Natural killer cell (primary cell): ENCODE results near the gene RMND5A. TPM values are rescaled to one million over a fixed set of nuclear protein-coding genes. Genes with fewer than 3 reads are reported as not detected.

ENCODE experiments used
- ATAC-seq, 3 donors: fragments of 150-1000 bp in 2 of 3; fragments of 200-7000 bp in 1 of 3; cut with Tn5 transposase; 1 replicate in 1 of 3; 2 replicates in 2 of 3; pipeline ENCODE4 v1.10.0; 2021; ENCODE audit warnings: mild to moderate bottlenecking in 2 of 3, moderate library complexity in 2 of 3
- DNase-seq, 2 donors: peaks; one replicate each; pipeline versions ENCODE4 v3.0.0 to v3.0.0-alpha.2; 2013 to 2021; ENCODE audit warnings: mixed read lengths in 1 of 2
- H3K27ac ChIP-seq: one replicate; pipeline ENCODE4 v1.5.1; 2013; ENCODE audit warnings: mild to moderate bottlenecking, low read length
- H3K27me3 ChIP-seq: one replicate; pipeline ENCODE4 v1.6.1; 2013; ENCODE audit warnings: low read length; ENCODE audit not compliant: control insufficient read depth, insufficient read depth
- H3K36me3 ChIP-seq: one replicate; pipeline ENCODE4 v1.6.1; 2013; ENCODE audit warnings: low read length; ENCODE audit not compliant: control insufficient read depth, insufficient read depth
- H3K4me1 ChIP-seq: one replicate; pipeline ENCODE4 v1.6.1; 2013; ENCODE audit warnings: low read length; ENCODE audit not compliant: control insufficient read depth, insufficient read depth
- H3K4me3 ChIP-seq: one replicate; pipeline ENCODE4 v1.5.1; 2013; ENCODE audit warnings: low read length
- H3K9me3 ChIP-seq: one replicate; pipeline ENCODE4 v1.6.1; 2013; ENCODE audit warnings: low read length; ENCODE audit not compliant: control insufficient read depth, insufficient read depth
- H3K27ac Mint-ChIP-seq, 2 donors: one replicate each; pipeline ENCODE4 v1.8.0; 2022; ENCODE audit warnings: mild to moderate bottlenecking in 2 of 2, mixed read lengths in 2 of 2, moderate library complexity in 1 of 2
- H3K27me3 Mint-ChIP-seq, 2 donors: one replicate each; pipeline ENCODE4 v1.8.0; 2022; ENCODE audit warnings: low read depth in 2 of 2, mixed read lengths in 2 of 2
- H3K36me3 Mint-ChIP-seq: one replicate; pipeline ENCODE4 v1.8.0; 2022; ENCODE audit warnings: mixed read lengths
- H3K4me1 Mint-ChIP-seq, 2 donors: one replicate each; pipeline ENCODE4 v1.8.0; 2022; ENCODE audit warnings: mixed read lengths in 2 of 2
- H3K4me3 Mint-ChIP-seq: one replicate; pipeline ENCODE4 v1.8.0; 2022; ENCODE audit warnings: mild to moderate bottlenecking, moderate library complexity, mixed read lengths
- H3K9me3 Mint-ChIP-seq, 2 donors: one replicate each; pipeline ENCODE4 v1.8.0; 2022; ENCODE audit warnings: mixed read lengths in 2 of 2
- CTCF ChIP-seq: fragments of 200-600 bp; IDR thresholded peaks from one replicate; pipeline ENCODE4 v1.8.0; 2022; ENCODE audit warnings: antibody characterized with exemption
- WGBS: methylation state at CpG from one replicate; pipeline ENCODE4 v1.1.7; 2013; ENCODE audit warnings: missing lambda C conversion rate; ENCODE audit not compliant: insufficient coverage; 5-methylcytosine and 5-hydroxymethylcytosine counted together
- intact Hi-C: fragments of 100-400 bp; cut with micrococcal nuclease; formaldehyde crosslinking; loops from one replicate; pipeline ENCODE4 v1.14.2; 2022
- total RNA-seq, 4 donors: library from RNA; stranded (reverse); fragments of 120-200 nt in 1 of 4; gene quantifications; one replicate each; pipeline versions ENCODE4 v1.2.3 to v1.2.4, GENCODE V29; 2013 to 2022

RMND5A gene
- total RNA-seq, 3 donors from 2014 or later (not counting 1 experiment from before 2014, with no cell fraction given), result 35.3 to 63.3 (median 54.3) TPM

- H3K27ac ChIP-seq, result no peak overlapping the region
- peaks cover 5% of the 10 kb centered on the region for H3K36me3 ChIP-seq
- no peaks in the 10 kb centered on the region for H3K9me3 Mint-ChIP-seq
- 68% methylated on average over 7 of the region's 9 CpGs for WGBS
- H3K4me1 ChIP-seq, result peaks cover 22% of the 10 kb centered on the region
- peaks cover 10 to 12% of the 10 kb centered on the region in 2 donors for H3K4me1 Mint-ChIP-seq
- H3K9me3 ChIP-seq, result no peaks in the 10 kb centered on the region
- DNase-seq (no peak), ATAC-seq (no peak)
- peak overlapping the region in 1 of 2 donors; percentile 57 for H3K27ac Mint-ChIP-seq
- intact Hi-C loops, result no loop called here
- H3K4me3 Mint-ChIP-seq, result no peak overlapping the region
- H3K36me3 Mint-ChIP-seq, result no peaks in the 10 kb centered on the region
- TF ChIP-seq CTCF, result no peak
- H3K4me3 ChIP-seq, result no peak overlapping the region
- H3K27me3 Mint-ChIP-seq, result no peaks in the 10 kb centered on the region
- no peaks in the 10 kb centered on the region for H3K27me3 ChIP-seq
Measured at GRCh38 chr2:86781363-86781762, 61.3 kb downstream of the RMND5A start.

- H3K27ac ChIP-seq, result no peak overlapping the region
- H3K36me3 Mint-ChIP-seq, result peaks cover 5% of the 10 kb centered on the region
- intact Hi-C loops, result no loop called here
Measured at GRCh38 chr2:86782748-86783147, 62.7 kb downstream of the RMND5A start.

GRCh38 chr2:86783615-86784339 lies 63.7 kb downstream of the RMND5A start:
- ATAC-seq, result no peak
- no peaks in the 10 kb centered on the region for H3K27me3 ChIP-seq
- H3K36me3 Mint-ChIP-seq, result peaks cover 7% of the 10 kb centered on the region
- no peak overlapping the region for H3K4me3 ChIP-seq
- TF ChIP-seq CTCF, result no peak
- peak overlapping the region; percentile 8 for H3K27ac ChIP-seq
- peak overlapping the region in 1 of 2 donors; percentile 97 for H3K27ac Mint-ChIP-seq
- DNase-seq, result peak in 1 of 2 donors; percentile 51
- H3K4me1 Mint-ChIP-seq, result peaks cover 20 to 25% of the 10 kb centered on the region in 2 donors
- WGBS, result 74% methylated on average over 4 of the region's 8 CpGs
- H3K9me3 ChIP-seq, result no peaks in the 10 kb centered on the region
- peaks cover 37% of the 10 kb centered on the region for H3K4me1 ChIP-seq
- H3K4me3 Mint-ChIP-seq, result no peak overlapping the region
- intact Hi-C loops, result no loop called here
- peaks cover 5% of the 10 kb centered on the region for H3K36me3 ChIP-seq
- peaks cover 0 to 3% of the 10 kb centered on the region in 2 donors for H3K27me3 Mint-ChIP-seq
- H3K9me3 Mint-ChIP-seq, result no peaks in the 10 kb centered on the region

More at GRCh38 chr2:86782748-86783147, 62.7 kb downstream of the RMND5A start:
- Histone ChIP-seq H3K9me3 (no peaks in the 10 kb centered on the region), H3K4me1 (peaks cover 31% of the 10 kb centered on the region), H3K27me3 (no peaks in the 10 kb centered on the region), H3K36me3 (peaks cover 5% of the 10 kb centered on the region), H3K4me3 (no peak overlapping the region)
- Mint-ChIP-seq H3K4me3 (no peak overlapping the region), H3K27ac (peak overlapping the region in 1 of 2 donors; percentile 97), H3K4me1 (peaks cover 16 to 18% of the 10 kb centered on the region in 2 donors), H3K27me3 (peaks cover 0 to 3% of the 10 kb centered on the region in 2 donors), H3K9me3 (no peaks in the 10 kb centered on the region)
- WGBS, result 91% methylated on average over 7 of the region's 7 CpGs
- DNase-seq (no peak), ATAC-seq (no peak)
- no peak for TF ChIP-seq CTCF
